BLaER1 (cell line): Measurements from ENCODE around the gene FAM25G.
"Not testable (repeated sequence)": the region's sequence is repeated elsewhere in the genome, so short reads cannot be mapped to it uniquely, and the experiment has no call there.

Source experiments
- H3K27ac ChIP-seq: shearing (Covaris generic); formaldehyde crosslinking; 2 replicates; pipeline ENCODE4 v1.8.1; 2022
- H3K27me3 ChIP-seq: shearing (Covaris generic); formaldehyde crosslinking; 2 replicates; pipeline ENCODE4 v1.8.1; 2022
- H3K36me3 ChIP-seq: shearing (Covaris generic); formaldehyde crosslinking; 2 replicates; pipeline ENCODE4 v1.8.1; 2022
- H3K4me1 ChIP-seq: shearing (Covaris generic); formaldehyde crosslinking; 2 replicates; pipeline ENCODE4 v1.8.1; 2022
- H3K4me2 ChIP-seq: shearing (Covaris generic); formaldehyde crosslinking; 2 replicates; pipeline ENCODE4 v1.8.1; 2022
- H3K4me3 ChIP-seq: shearing (Covaris generic); formaldehyde crosslinking; 2 replicates; pipeline ENCODE4 v1.8.1; 2022
- H3K9ac ChIP-seq: shearing (Covaris generic); formaldehyde crosslinking; 2 replicates; pipeline ENCODE4 v1.8.1; 2022
- H3K9me3 ChIP-seq: shearing (Covaris generic); formaldehyde crosslinking; 2 replicates; pipeline ENCODE4 v1.8.1; 2022
- H4K20me1 ChIP-seq: shearing (Covaris generic); formaldehyde crosslinking; 2 replicates; pipeline ENCODE4 v1.8.1; 2022
- Cebpa-rat ChIP-seq: shearing (Covaris generic); IDR thresholded peaks from 2 replicates; pipeline ENCODE4 v1.8.1; 2022

Gene FAM25G

GRCh38 chr10:47473516-47473915 lies 18.0 kb downstream of the FAM25G start:
- not testable (repeated sequence) for H3K9ac ChIP-seq, H3K4me2 ChIP-seq, H3K9me3 ChIP-seq, H4K20me1 ChIP-seq, H3K36me3 ChIP-seq, H3K4me1 ChIP-seq, H3K4me3 ChIP-seq, H3K27ac ChIP-seq, H3K27me3 ChIP-seq

- H3K36me3 ChIP-seq, H3K4me1 ChIP-seq, H3K4me2 ChIP-seq, H3K9ac ChIP-seq, H4K20me1 ChIP-seq, H3K27me3 ChIP-seq, H3K27ac ChIP-seq, H3K4me3 ChIP-seq, H3K9me3 ChIP-seq: not testable (repeated sequence)
Observed at GRCh38 chr10:47472647-47473046, 18.9 kb downstream of the FAM25G start.

GRCh38 chr10:47472072-47472471 lies 19.4 kb downstream of the FAM25G start:
- not testable (repeated sequence) for H3K9ac ChIP-seq, H3K4me2 ChIP-seq, H3K4me3 ChIP-seq, H3K36me3 ChIP-seq, H4K20me1 ChIP-seq, H3K9me3 ChIP-seq, H3K4me1 ChIP-seq, H3K27me3 ChIP-seq, H3K27ac ChIP-seq

- H3K4me2 ChIP-seq, H3K9ac ChIP-seq, H3K4me1 ChIP-seq: not testable (repeated sequence)
Observed at GRCh38 chr10:47468731-47469528, 22.6 kb downstream of the FAM25G start.

GRCh38 chr10:47467957-47468356 lies 23.5 kb downstream of the FAM25G start:
- not testable (repeated sequence) for H3K9me3 ChIP-seq, H4K20me1 ChIP-seq, H3K36me3 ChIP-seq, H3K4me2 ChIP-seq, H3K4me3 ChIP-seq, H3K9ac ChIP-seq, H3K27me3 ChIP-seq, H3K27ac ChIP-seq, H3K4me1 ChIP-seq

More at GRCh38 chr10:47468731-47469528, 22.6 kb downstream of the FAM25G start:
- H4K20me1 ChIP-seq, H3K4me3 ChIP-seq, H3K36me3 ChIP-seq, H3K9me3 ChIP-seq, H3K27me3 ChIP-seq, H3K27ac ChIP-seq: not testable (repeated sequence)

- not testable (repeated sequence) for H3K9ac ChIP-seq, H3K4me2 ChIP-seq, H4K20me1 ChIP-seq, H3K36me3 ChIP-seq, H3K4me1 ChIP-seq, H3K4me3 ChIP-seq, H3K27ac ChIP-seq, H3K9me3 ChIP-seq, H3K27me3 ChIP-seq
Observed at GRCh38 chr10:47467458-47467857, 24.0 kb downstream of the FAM25G start.

- not testable (repeated sequence) for H3K27me3 ChIP-seq, H3K9me3 ChIP-seq, H3K9ac ChIP-seq, H4K20me1 ChIP-seq, H3K4me3 ChIP-seq, H3K36me3 ChIP-seq, H3K27ac ChIP-seq, H3K4me1 ChIP-seq, H3K4me2 ChIP-seq
Observed at GRCh38 chr10:47465216-47465917, 26.1 kb downstream of the FAM25G start.

GRCh38 chr10:47462577-47463358 lies 28.7 kb downstream of the FAM25G start:
- H3K4me2 ChIP-seq, H3K9ac ChIP-seq, H4K20me1 ChIP-seq: not testable (repeated sequence)

GRCh38 chr10:47461261-47461687 lies 30.2 kb downstream of the FAM25G start:
- not testable (repeated sequence) for H4K20me1 ChIP-seq, H3K4me1 ChIP-seq, H3K9me3 ChIP-seq, H3K36me3 ChIP-seq, H3K4me3 ChIP-seq, H3K27ac ChIP-seq, H3K9ac ChIP-seq, H3K27me3 ChIP-seq
- H3K4me2 ChIP-seq = peak overlapping the region; percentile 53

More at GRCh38 chr10:47462577-47463358, 28.7 kb downstream of the FAM25G start:
- not testable (repeated sequence) for H3K27me3 ChIP-seq, H3K4me1 ChIP-seq, H3K9me3 ChIP-seq, H3K27ac ChIP-seq, H3K36me3 ChIP-seq, H3K4me3 ChIP-seq

GRCh38 chr10:47458466-47459154 lies 32.9 kb downstream of the FAM25G start:
- Histone ChIP-seq H3K27ac (no peak overlapping the region), H3K9ac (no peak overlapping the region), H3K4me1 (peaks cover 35% of the 10 kb centered on the region), H3K36me3 (no peaks in the 10 kb centered on the region), H3K27me3 (no peaks in the 10 kb centered on the region), H3K9me3 (no peaks in the 10 kb centered on the region), H4K20me1 (no peaks in the 10 kb centered on the region), H3K4me3 (no peak overlapping the region), H3K4me2 (no peak overlapping the region)
- no peak for TF ChIP-seq Cebpa-rat
